Stimulated activated CD4-positive, alpha-beta T cell treated with anti-CD3 and anti-CD28 coated beads, Interleukin-2, amount 100 ng/mL, for 48 hours (primary cell): ENCODE results near the gene WNT7B.

ENCODE experiments used
- DNase-seq, 2 donors: peaks; one replicate each; pipeline ENCODE4 v3.0.0-alpha.2; 2020

Gene WNT7B

DNA sequence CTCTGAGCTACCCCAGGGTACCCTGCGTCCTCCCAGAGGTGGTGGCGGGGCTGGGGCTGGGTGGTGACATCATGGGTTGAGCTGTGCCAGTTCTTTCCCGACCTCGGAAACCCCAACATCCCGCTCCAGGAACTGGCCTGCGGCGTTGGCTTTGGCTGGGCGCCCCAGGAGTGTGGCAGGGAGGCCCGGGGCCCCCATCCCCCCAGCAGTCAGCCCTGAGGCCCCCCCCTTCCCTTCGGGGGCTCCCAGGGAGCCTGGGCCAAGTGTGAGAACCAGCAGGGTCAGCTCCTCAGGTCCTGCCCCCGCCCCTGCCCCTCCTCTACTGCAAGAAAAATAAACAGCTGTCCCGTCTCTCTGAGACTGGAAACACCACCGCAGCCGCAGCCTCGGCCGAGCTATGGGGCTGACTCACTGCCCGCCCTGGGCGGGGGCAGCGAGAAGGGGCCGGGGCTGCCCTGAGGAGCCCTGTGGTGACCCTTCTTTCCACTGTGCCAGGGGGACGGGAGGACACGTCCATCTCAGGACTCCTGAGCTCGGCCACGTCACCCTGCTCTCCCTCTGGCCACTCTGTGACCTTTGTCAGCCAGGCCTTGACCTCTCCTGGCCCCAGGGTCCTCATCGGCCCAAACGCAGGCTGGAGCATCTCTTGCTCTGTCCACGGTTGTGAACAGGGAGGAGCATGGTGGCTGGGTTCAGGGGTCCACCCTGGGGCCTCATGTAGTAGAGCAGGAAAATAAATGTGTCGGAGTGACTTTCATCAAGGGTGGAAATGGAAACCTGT lies 73.4 kb downstream of the WNT7B start:
- no peak for DNase-seq

- no peak for DNase-seq
Measured at GRCh38 chr22:45897736-45898135, 79.2 kb downstream of the WNT7B start.

DNA sequence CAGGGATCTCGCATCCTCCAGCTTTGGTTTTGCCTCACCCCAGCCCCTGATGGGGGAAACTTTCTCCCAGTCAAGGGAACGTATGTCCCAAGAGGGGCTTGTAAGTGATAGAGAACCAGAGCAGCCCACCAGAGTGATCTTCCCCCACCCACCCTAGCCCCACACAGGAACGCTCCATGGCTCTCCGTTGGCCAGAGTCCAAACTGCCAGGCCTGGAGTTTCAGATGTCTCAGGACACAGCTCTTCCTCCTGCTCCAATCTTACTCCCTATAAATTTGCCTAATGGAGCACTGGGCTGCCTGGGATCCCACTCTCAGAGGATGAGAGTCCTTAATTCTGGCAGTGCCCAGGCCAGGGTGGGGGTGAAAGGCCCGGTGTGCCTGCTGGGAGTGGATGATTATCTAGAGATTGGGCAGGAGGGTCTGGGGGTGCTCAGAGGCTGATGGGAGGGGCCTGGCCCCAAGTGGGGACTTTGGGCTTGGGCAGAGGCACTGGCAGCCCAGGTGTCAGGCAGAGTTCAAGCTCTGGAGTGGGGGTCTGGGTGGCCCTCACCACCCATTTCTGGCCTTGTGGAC lies 79.9 kb downstream of the WNT7B start:
- DNase-seq, result no peak

DNA sequence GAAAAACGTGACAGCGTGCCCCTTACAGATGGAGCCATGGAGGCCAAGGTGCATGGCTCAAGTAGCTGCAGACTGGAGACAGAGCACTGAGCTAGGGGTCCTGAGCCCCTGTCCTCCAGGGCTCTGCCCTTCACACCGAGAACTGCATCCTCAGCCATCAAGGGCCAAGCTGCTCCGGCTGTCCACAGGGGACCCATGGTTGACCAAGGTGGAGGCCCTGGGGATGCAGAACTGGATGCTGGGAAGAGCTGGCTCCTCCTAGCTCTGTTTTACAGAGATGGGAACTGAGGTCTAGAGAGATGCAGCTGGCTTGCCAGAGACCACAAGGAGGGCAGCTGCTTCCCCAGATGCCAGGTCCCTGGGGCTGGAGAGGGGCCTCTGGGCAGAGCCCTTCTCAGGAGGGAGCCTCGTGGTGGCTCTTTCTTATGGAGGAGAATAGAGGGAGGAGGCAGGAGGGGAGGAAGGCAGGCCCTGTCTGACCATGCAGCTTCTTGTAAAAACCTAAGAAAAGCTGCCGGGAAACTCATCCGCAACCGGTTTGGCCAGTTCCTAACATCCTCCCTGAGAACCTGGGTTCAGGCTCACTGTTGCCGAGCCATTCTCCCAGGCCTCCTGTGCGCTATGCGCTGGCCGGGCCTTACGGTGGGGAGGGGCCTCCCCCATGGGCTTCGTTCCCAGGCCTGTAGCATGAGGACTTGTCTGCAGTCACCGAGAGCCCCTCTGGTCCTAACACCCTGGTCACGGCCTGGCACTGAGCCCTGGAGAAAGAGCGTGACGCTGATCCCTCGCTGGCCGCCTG lies 80.6 kb downstream of the WNT7B start:
- DNase-seq, result no peak

GRCh38 chr22:45895436-45896152 lies 81.4 kb downstream of the WNT7B start:
- no peak for DNase-seq

- no peak for DNase-seq
Measured at GRCh38 chr22:45893516-45893915, 83.4 kb downstream of the WNT7B start.

DNA sequence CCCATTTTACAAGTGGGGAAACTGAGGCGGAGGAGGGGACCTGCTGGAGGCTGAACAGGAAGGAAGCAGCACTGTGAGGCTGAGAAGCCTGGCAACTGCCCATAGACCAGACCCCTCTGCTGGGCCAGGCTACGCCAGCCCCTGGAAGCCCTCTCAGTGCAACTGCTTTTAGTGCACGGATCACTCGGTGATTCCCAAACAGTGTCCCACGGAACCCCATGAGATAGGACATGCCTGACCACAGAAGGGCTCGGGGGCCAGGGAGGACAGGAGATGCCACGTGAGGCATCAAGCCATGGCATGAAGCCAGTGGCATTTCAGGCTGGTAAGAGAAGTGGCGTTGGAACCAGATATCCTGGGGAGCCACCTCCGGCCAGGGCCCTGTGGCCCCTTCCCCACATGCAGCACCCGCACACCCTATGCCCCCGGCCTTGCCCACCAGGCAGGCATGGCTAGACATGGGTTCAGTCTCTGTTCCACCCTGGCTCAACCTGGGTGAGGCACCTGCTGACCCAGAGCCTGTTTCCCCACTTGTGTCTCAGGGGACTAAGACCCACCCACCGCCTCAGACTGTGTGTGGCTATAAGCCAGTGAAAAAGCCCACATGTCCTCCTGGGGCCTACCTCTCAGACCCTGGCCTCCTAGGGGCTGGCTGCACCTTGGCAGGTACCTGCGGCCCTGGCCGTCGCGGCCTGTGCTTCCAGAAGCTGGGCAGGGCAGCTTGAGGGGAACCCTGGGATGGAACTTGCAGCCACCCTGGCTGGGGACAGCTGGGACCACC lies 84.1 kb downstream of the WNT7B start:
- DNase-seq, result no peak

DNA sequence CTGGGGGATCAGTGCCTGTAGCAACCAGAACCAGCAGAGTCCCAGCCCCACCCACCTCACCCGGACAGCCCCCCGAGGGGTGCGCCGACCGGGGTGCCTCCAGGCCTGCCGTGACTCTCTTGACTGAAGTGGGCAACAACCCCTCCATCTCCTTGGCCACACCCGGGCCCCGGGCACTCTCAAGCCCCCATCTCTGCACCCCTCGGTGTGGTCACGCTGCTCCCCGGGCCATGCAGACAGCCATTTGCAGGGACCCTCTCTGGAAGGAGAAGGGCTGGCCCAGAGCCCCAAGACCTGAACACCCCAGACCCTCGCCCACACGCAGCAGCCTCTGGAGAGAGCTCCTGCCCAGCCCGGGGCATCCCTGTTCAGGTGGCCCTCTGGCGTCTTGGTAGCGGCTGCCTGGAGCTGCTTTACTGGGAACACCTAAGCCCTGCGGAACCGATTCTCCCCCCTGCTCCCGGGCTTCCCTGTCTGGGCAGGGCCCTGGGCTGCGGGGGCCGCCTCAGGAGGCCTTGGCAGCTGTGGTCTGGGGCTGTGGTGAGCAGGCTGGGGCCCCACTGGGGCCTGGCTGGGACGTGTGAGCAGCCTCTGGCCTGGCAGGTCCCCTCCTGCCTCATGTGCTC lies 84.9 kb downstream of the WNT7B start:
- DNase-seq, result no peak

GRCh38 chr22:45891471-45891995 lies 85.4 kb downstream of the WNT7B start:
- no peak for DNase-seq

DNA sequence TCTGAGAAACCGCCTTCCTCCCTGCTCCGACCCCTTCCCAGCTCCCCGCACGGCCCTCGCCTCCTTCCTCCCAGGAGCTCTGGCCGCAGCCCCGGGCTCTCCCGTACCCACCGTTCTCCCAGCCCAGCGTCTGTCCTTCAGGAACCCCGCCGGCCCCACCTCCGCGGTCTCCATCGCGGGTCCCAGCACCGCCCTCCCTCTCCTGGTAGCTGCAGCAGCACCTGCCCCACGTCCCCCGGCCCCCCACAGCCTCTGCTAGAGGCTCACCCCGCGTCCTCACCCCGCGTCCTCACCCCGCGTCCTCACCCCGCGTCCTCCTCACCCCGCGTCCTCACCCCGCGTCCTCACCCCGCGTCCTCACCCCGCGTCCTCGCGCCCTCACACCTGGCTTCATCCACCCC lies 85.9 kb downstream of the WNT7B start:
- no peak for DNase-seq

DNA sequence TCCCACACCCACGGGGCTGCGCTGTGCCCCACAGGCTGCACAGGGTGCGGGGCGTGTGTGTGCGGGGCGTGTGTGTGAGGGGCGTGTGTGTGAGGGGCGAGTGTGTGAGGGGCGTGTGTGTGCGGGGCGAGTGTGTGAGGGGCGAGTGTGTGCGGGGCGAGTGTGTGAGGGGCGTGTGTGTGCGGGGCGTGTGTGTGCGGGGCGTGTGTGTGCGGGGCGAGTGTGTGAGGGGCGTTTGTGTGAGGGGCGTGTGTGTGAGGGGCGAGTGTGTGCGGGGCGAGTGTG lies 86.7 kb downstream of the WNT7B start:
- no peak for DNase-seq

DNA sequence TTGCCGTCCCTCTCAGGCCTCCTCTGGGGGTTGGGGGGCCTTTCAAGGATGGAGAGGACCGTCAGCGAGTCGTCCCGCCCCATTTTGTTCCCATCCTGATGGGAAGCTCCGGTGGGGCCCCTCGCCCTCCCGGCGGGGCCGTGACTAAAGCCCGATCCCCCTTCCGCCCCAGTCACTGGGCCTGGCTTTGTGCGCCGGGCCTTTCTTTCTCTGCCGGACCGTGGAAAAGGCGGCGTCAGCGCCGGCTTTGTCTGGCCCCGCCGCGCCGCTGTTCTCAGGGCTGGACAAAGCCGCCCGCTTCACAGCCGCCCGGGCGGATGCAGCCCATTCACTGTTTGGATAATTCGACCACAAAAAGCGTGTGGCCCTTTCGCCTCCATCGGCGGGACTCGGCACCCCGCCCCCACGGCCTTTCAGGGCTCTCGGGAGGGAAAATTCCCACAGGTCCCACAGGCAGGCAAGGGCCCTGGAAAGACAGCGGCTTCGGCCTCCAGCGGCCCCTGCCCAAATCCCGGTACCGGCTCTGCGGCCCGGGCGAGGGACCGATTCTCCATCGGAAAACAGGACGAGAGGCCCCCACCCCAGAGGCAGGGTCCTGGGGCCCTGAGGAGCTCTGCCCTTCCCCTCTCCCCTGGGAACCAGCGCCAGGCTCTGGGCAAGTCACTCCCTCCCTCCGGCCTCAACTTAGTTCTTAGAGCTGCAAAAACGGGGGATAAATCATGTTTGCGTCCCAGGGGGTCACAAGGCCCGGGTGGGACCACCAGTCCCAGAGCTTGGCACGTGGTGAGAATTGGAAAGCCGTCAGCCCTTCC lies 87.2 kb downstream of the WNT7B start:
- DNase-seq, result no peak

GRCh38 chr22:45889093-45889538 lies 87.8 kb downstream of the WNT7B start:
- DNase-seq, result no peak

- DNase-seq, result no peak
Measured at GRCh38 chr22:45888221-45889092, 88.5 kb downstream of the WNT7B start.

- no peak for DNase-seq
Measured at GRCh38 chr22:45887202-45888131, 89.5 kb downstream of the WNT7B start.

- DNase-seq, result no peak
Measured at GRCh38 chr22:45886540-45886939, 90.4 kb downstream of the WNT7B start.

DNA sequence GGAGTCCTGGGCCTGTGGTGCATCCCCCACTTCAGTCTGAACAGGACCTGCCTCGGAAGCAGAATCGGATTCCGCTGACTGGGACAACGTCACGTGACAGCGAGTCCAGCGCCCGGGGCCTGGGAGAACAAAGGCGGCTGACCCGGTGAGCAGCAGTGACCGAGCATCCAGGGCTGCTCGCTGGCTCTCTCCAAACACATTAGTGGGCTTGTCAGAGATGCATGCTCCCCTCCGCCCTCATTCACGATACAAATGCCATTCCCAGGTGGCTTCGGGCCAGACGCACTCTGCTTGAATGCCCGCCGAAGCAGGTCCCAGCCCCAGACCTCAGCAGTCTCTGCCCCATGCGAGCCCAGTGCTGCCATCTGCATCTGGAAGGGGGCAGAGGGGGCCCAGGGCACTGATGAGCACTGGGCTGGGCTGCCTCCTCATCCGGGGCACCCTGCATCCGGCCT lies 91.0 kb downstream of the WNT7B start:
- DNase-seq, result no peak

GRCh38 chr22:45885171-45885840 lies 91.7 kb downstream of the WNT7B start:
- no peak for DNase-seq
